Measurements from ENCODE around the gene SHKBP1. TPM values are rescaled to one million over a fixed set of nuclear protein-coding genes. Genes with fewer than 3 reads are reported as not detected.

The SHKBP1 gene
- polyA plus RNA-seq, 1 donor from 2014 or later: 3.8 TPM

DNA sequence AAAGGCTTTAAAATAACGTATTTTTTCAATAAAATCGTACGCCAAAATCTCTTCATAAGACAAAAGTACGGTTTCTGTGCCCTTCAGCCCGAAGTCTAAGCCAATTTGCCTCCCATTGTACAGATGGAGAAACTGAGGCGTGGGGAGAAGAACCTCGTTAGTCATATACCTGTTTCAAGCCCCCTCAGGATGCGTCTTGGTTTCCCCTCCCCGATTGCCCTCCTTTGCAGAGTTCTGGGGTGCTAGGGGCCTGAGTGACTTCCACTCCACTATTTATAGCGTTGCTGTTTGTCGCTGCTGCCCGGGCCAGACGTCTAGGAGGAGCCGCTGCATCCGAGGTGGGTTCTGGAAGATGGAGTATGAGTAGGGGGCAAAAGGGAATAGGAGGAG is 22.2 kb downstream of the SHKBP1 start:
- H3K36me3 ChIP-seq (ENCODE audit: insufficient read depth, low read length): no peaks in the 10 kb centered on the region
- no peaks in the 10 kb centered on the region for H3K79me2 ChIP-seq (replicated peaks; ENCODE audit: insufficient read depth, low read length)
- H3K4me2 ChIP-seq (ENCODE audit: low read length): no peak overlapping the region
- TF ChIP-seq, protein P1, sequence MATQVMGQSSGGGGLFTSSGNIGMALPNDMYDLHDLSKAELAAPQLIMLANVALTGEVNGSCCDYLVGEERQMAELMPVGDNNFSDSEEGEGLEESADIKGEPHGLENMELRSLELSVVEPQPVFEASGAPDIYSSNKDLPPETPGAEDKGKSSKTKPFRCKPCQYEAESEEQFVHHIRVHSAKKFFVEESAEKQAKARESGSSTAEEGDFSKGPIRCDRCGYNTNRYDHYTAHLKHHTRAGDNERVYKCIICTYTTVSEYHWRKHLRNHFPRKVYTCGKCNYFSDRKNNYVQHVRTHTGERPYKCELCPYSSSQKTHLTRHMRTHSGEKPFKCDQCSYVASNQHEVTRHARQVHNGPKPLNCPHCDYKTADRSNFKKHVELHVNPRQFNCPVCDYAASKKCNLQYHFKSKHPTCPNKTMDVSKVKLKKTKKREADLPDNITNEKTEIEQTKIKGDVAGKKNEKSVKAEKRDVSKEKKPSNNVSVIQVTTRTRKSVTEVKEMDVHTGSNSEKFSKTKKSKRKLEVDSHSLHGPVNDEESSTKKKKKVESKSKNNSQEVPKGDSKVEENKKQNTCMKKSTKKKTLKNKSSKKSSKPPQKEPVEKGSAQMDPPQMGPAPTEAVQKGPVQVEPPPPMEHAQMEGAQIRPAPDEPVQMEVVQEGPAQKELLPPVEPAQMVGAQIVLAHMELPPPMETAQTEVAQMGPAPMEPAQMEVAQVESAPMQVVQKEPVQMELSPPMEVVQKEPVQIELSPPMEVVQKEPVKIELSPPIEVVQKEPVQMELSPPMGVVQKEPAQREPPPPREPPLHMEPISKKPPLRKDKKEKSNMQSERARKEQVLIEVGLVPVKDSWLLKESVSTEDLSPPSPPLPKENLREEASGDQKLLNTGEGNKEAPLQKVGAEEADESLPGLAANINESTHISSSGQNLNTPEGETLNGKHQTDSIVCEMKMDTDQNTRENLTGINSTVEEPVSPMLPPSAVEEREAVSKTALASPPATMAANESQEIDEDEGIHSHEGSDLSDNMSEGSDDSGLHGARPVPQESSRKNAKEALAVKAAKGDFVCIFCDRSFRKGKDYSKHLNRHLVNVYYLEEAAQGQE (IDR thresholded peaks at IDR 0.05; ENCODE audit: borderline replicate concordance): no peak
- TF ChIP-seq EZH2 (IDR thresholded peaks at IDR 0.05; ENCODE audit: borderline replicate concordance, insufficient read depth, low read length, poor library complexity, severe bottlenecking) (no peak), RAD21 (conservative IDR thresholded peaks at IDR 0.05) (no peak), EP300 (conservative IDR thresholded peaks at IDR 0.05; ENCODE audit: poor library complexity, severe bottlenecking) (no peak), TAF1 (IDR thresholded peaks at IDR 0.05; ENCODE audit: low read depth) (no peak), SMC3 (conservative IDR thresholded peaks at IDR 0.05; ENCODE audit: poor library complexity) (no peak), MXI1 (conservative IDR thresholded peaks at IDR 0.05; ENCODE audit: poor library complexity, severe bottlenecking) (no peak), POLR2AphosphoS5 (IDR thresholded peaks at IDR 0.05) (no peak)
- TF ChIP-seq, protein P2, sequence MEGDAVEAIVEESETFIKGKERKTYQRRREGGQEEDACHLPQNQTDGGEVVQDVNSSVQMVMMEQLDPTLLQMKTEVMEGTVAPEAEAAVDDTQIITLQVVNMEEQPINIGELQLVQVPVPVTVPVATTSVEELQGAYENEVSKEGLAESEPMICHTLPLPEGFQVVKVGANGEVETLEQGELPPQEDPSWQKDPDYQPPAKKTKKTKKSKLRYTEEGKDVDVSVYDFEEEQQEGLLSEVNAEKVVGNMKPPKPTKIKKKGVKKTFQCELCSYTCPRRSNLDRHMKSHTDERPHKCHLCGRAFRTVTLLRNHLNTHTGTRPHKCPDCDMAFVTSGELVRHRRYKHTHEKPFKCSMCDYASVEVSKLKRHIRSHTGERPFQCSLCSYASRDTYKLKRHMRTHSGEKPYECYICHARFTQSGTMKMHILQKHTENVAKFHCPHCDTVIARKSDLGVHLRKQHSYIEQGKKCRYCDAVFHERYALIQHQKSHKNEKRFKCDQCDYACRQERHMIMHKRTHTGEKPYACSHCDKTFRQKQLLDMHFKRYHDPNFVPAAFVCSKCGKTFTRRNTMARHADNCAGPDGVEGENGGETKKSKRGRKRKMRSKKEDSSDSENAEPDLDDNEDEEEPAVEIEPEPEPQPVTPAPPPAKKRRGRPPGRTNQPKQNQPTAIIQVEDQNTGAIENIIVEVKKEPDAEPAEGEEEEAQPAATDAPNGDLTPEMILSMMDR (IDR thresholded peaks at IDR 0.05; ENCODE audit: poor library complexity, severe bottlenecking): no peak
- no peaks in the 10 kb centered on the region for H3K9me3 ChIP-seq (ENCODE audit: low read length)
- H3K4me3 ChIP-seq (ENCODE audit: low read length): peak overlapping the region; percentile 61
- peaks cover 23% of the 10 kb centered on the region for H3K27me3 ChIP-seq (ENCODE audit: insufficient read depth, low read depth, low read length)
- no peak overlapping the region for H2AFZ ChIP-seq (ENCODE audit: low read depth, low read length)
- H3F3A ChIP-seq (ENCODE audit: insufficient read depth, low read length, poor library complexity, severe bottlenecking): peaks cover 4% of the 10 kb centered on the region
- H4K20me1 ChIP-seq (ENCODE audit: insufficient read depth): no peaks in the 10 kb centered on the region
- H3K9ac ChIP-seq (ENCODE audit: low read length): no peak overlapping the region
- no peak overlapping the region for H3K27ac ChIP-seq (ENCODE audit: low read length)
- no peaks in the 10 kb centered on the region for H3K9me2 ChIP-seq (ENCODE audit: insufficient read depth, low read length)

DNA sequence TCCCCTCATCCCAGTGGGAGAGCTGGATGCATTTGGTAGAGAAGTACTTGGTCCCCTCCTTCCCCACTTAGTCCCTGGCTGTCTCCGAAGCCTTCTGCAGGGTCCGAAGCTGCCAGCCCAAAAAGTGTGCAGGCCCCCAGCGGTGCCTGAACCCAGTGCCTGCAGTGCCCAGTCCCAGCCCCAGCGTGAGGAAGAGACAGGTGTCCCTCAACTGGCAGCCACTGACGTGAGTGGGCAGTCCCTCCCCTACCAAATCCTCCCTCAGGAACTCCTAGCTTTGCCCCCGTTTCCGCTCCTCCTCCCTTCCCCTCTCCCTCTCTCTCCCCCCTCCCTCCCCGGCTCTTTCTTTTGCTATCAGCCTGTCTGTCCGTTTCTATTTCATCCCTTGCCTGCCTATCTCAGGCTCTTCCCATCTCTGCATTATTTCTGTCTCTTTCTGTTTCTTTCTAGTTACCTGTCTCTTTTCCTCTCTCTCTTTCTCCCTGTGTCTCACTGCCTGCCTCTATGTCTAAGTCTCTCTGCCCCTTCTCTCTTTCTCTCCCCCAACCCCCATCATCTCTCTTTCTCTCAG is 22.7 kb downstream of the SHKBP1 start:
- Histone ChIP-seq H3K36me3 (ENCODE audit: insufficient read depth, low read length) (no peaks in the 10 kb centered on the region), H3K27ac (ENCODE audit: low read length) (no peak overlapping the region), H3K4me3 (ENCODE audit: low read length) (peak overlapping the region; percentile 61), H3K9me3 (ENCODE audit: low read length) (no peaks in the 10 kb centered on the region), H3K9me2 (ENCODE audit: insufficient read depth, low read length) (no peaks in the 10 kb centered on the region), H3K27me3 (ENCODE audit: insufficient read depth, low read depth, low read length) (peaks cover 28% of the 10 kb centered on the region), H3K4me2 (ENCODE audit: low read length) (no peak overlapping the region), H3K9ac (ENCODE audit: low read length) (peak overlapping the region; percentile 27), H2AFZ (ENCODE audit: low read depth, low read length) (no peak overlapping the region), H3K79me2 (replicated peaks; ENCODE audit: insufficient read depth, low read length) (no peaks in the 10 kb centered on the region), H4K20me1 (ENCODE audit: insufficient read depth) (no peaks in the 10 kb centered on the region), H3F3A (ENCODE audit: insufficient read depth, low read length, poor library complexity, severe bottlenecking) (peaks cover 4% of the 10 kb centered on the region)
- TF ChIP-seq, protein P2 (IDR thresholded peaks at IDR 0.05; ENCODE audit: poor library complexity, severe bottlenecking): no peak
- TF ChIP-seq TAF1 (IDR thresholded peaks at IDR 0.05; ENCODE audit: low read depth): no peak
- no peak for TF ChIP-seq MXI1 (conservative IDR thresholded peaks at IDR 0.05; ENCODE audit: poor library complexity, severe bottlenecking)
- no peak for TF ChIP-seq EP300 (conservative IDR thresholded peaks at IDR 0.05; ENCODE audit: poor library complexity, severe bottlenecking)
- TF ChIP-seq, protein P1 (IDR thresholded peaks at IDR 0.05; ENCODE audit: borderline replicate concordance): no peak
- TF ChIP-seq RAD21 (conservative IDR thresholded peaks at IDR 0.05): no peak
- no peak for TF ChIP-seq SMC3 (conservative IDR thresholded peaks at IDR 0.05; ENCODE audit: poor library complexity)
- no peak for TF ChIP-seq POLR2AphosphoS5 (IDR thresholded peaks at IDR 0.05)
- no peak for TF ChIP-seq EZH2 (IDR thresholded peaks at IDR 0.05; ENCODE audit: borderline replicate concordance, insufficient read depth, low read length, poor library complexity, severe bottlenecking)
